GM18502 (cell line): ENCODE results near the gene SLC27A6.
"Not testable (repeated sequence)": the region's sequence is repeated elsewhere in the genome, so short reads cannot be mapped to it uniquely, and the experiment has no call there.

Experiments used
- ATAC-seq: cut with Tn5 transposase; IDR thresholded peaks from one replicate; pipeline ENCODE4 v1.9.1; 2021; ENCODE audit warnings: mild to moderate bottlenecking; ENCODE audit not compliant: unreplicated experiment, poor library complexity

SLC27A6 gene

GRCh38 chr5:128988476-128988875 lies 23.2 kb downstream of the SLC27A6 start:
- no peak for ATAC-seq

GRCh38 chr5:129001841-129002526 lies 36.7 kb downstream of the SLC27A6 start:
- ATAC-seq: no peak

GRCh38 chr5:129002527-129002842 lies 37.2 kb downstream of the SLC27A6 start:
- ATAC-seq: no peak

- ATAC-seq: no peak
Measured at GRCh38 chr5:129003232-129003631, 37.9 kb downstream of the SLC27A6 start.

GRCh38 chr5:129014185-129014584 lies 48.9 kb downstream of the SLC27A6 start:
- ATAC-seq: no peak

GRCh38 chr5:129018837-129019236 lies 53.5 kb downstream of the SLC27A6 start:
- no peak for ATAC-seq

- no peak for ATAC-seq
Measured at GRCh38 chr5:129019401-129019908, 54.2 kb downstream of the SLC27A6 start.

- ATAC-seq: no peak
Measured at GRCh38 chr5:129020683-129021082, 55.4 kb downstream of the SLC27A6 start.

GRCh38 chr5:129021744-129022143 lies 56.5 kb downstream of the SLC27A6 start:
- no peak for ATAC-seq

- no peak for ATAC-seq
Measured at GRCh38 chr5:129022599-129022998, 57.3 kb downstream of the SLC27A6 start.

- no peak for ATAC-seq
Measured at GRCh38 chr5:129027260-129027659, 62.0 kb downstream of the SLC27A6 start.

GRCh38 chr5:129031886-129032683 lies 66.8 kb downstream of the SLC27A6 start:
- ATAC-seq: no peak

- not testable (repeated sequence) for ATAC-seq
Measured at GRCh38 chr5:129036257-129036656, 71.0 kb downstream of the SLC27A6 start.

- ATAC-seq: no peak
Measured at GRCh38 chr5:129041196-129041881, 76.1 kb downstream of the SLC27A6 start.

- no peak for ATAC-seq
Measured at GRCh38 chr5:129042306-129042705, 77.0 kb downstream of the SLC27A6 start.

- ATAC-seq: no peak
Measured at GRCh38 chr5:129043894-129044293, 78.6 kb downstream of the SLC27A6 start.

GRCh38 chr5:129046151-129046550 lies 80.9 kb downstream of the SLC27A6 start:
- no peak for ATAC-seq

GRCh38 chr5:129048509-129048908 lies 83.2 kb downstream of the SLC27A6 start:
- no peak for ATAC-seq

GRCh38 chr5:129049126-129049799 lies 84.0 kb downstream of the SLC27A6 start:
- ATAC-seq: no peak

- no peak for ATAC-seq
Measured at GRCh38 chr5:129051283-129051682, 86.0 kb downstream of the SLC27A6 start.

- ATAC-seq: no peak
Measured at GRCh38 chr5:129053438-129053837, 88.2 kb downstream of the SLC27A6 start.
